A673 (cell line): Measurements from ENCODE around the gene QPCTL.

Experiments used
- EZH2 ChIP-seq: fragments of 200-600 bp; sonication (generic); IDR thresholded peaks from 2 replicates; pipeline ENCODE4 v1.6.1; 2017; ENCODE audit warnings: borderline replicate concordance, low read depth, mild to moderate bottlenecking, mixed read lengths, antibody characterized with exemption, low read length; ENCODE audit not compliant: poor library complexity, severe bottlenecking
- TF ChIP-seq, protein P1 (sequence below): fragments of 300-800, 200-600 bp; sonication (generic); conservative IDR thresholded peaks from 2 replicates; pipeline ENCODE4 v1.5.1; 2017; ENCODE audit warnings: low read depth, mild to moderate bottlenecking, antibody characterized with exemption, low read length, moderate library complexity, mixed read lengths

DNA sequence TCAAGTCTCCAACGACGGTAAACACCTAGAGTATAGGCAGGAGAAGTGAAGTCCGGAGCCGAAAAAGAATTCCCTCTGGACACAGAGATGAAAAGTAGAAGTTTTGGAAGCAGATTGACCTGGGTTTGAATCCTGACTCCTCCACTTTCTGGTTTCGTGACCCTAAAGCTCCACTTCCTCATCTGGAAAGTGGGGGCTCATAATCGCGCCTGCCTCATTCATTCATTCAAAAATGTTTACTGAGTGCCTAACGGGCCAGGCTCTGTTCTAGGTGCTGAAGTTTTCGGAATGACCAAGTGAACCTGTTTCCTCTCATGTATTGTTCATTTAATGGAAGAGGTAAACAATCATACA lies 46.1 kb upstream of the QPCTL start:
- TF ChIP-seq, protein P1, sequence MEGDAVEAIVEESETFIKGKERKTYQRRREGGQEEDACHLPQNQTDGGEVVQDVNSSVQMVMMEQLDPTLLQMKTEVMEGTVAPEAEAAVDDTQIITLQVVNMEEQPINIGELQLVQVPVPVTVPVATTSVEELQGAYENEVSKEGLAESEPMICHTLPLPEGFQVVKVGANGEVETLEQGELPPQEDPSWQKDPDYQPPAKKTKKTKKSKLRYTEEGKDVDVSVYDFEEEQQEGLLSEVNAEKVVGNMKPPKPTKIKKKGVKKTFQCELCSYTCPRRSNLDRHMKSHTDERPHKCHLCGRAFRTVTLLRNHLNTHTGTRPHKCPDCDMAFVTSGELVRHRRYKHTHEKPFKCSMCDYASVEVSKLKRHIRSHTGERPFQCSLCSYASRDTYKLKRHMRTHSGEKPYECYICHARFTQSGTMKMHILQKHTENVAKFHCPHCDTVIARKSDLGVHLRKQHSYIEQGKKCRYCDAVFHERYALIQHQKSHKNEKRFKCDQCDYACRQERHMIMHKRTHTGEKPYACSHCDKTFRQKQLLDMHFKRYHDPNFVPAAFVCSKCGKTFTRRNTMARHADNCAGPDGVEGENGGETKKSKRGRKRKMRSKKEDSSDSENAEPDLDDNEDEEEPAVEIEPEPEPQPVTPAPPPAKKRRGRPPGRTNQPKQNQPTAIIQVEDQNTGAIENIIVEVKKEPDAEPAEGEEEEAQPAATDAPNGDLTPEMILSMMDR = no peak
- no peak for TF ChIP-seq EZH2
